ENCODE results near the gene TGM3. TPM values are rescaled to one million over a fixed set of nuclear protein-coding genes. Genes with fewer than 3 reads are reported as not detected.

TGM3 gene
- polyA plus RNA-seq, 3 donors, result not detected

GRCh38 chr20:2333821-2334220, 38.0 kb downstream of the TGM3 start:
- H3K9me3 Mint-ChIP-seq, result no peaks in the 10 kb centered on the region
- H3K4me1 ChIP-seq (ENCODE audit: control insufficient read depth in 1 of 2, insufficient read depth in 2 of 2, low read length in 2 of 2), result peaks cover 10 to 11% of the 10 kb centered on the region in 2 donors
- H4K20me1 ChIP-seq (ENCODE audit: insufficient read depth, low read length), result no peaks in the 10 kb centered on the region
- H3K27ac ChIP-seq (ENCODE audit: low read depth in 1 of 2, low read length in 2 of 2), result no peak overlapping the region
- peak overlapping the region in 1 of 7 donors; percentile 1 for H3K27ac Mint-ChIP-seq
- no peak for DNase-seq
- no peaks in the 10 kb centered on the region for H3K79me2 ChIP-seq (ENCODE audit: insufficient read depth, low read length)
- no peaks in the 10 kb centered on the region for H3K27me3 ChIP-seq (ENCODE audit: control insufficient read depth in 2 of 2, insufficient read depth in 2 of 2, low read length in 2 of 2)
- no peaks in the 10 kb centered on the region for H3K9me3 ChIP-seq (replicated peaks in 1 of 2; ENCODE audit: control insufficient read depth in 1 of 2, insufficient read depth in 1 of 2, low read length in 2 of 2)
- H3K9ac ChIP-seq (ENCODE audit: insufficient read depth, low read length, poor library complexity, severe bottlenecking), result no peak overlapping the region
- peaks cover 20% of the 10 kb centered on the region for H3K4me1 Mint-ChIP-seq
- H3K4me2 ChIP-seq (replicated peaks; ENCODE audit: extremely low read depth, low read length, poor library complexity, severe bottlenecking), result no peak overlapping the region
- peak overlapping the region in 1 of 2 donors; percentile 0 for H3K4me3 Mint-ChIP-seq
- H3K36me3 ChIP-seq (replicated peaks in 1 of 2; ENCODE audit: control insufficient read depth in 1 of 2, insufficient read depth in 2 of 2, low read length in 2 of 2), result no peaks in the 10 kb centered on the region
- WGBS (ENCODE audit: insufficient coverage), result 92% methylated on average over 4 of the region's 6 CpGs
- intact Hi-C loops (cut with micrococcal nuclease), result no loop called here
- H3K27me3 Mint-ChIP-seq (ENCODE audit: low read depth in 3 of 3), result peaks cover 16 to 37% (median 24%) of the 10 kb centered on the region in 3 donors
- H3K4me3 ChIP-seq (replicated peaks in 1 of 3; ENCODE audit: low read depth in 2 of 3, low read length in 3 of 3), result no peak overlapping the region
- no peaks in the 10 kb centered on the region for H3K36me3 Mint-ChIP-seq
- TF ChIP-seq, protein P1, sequence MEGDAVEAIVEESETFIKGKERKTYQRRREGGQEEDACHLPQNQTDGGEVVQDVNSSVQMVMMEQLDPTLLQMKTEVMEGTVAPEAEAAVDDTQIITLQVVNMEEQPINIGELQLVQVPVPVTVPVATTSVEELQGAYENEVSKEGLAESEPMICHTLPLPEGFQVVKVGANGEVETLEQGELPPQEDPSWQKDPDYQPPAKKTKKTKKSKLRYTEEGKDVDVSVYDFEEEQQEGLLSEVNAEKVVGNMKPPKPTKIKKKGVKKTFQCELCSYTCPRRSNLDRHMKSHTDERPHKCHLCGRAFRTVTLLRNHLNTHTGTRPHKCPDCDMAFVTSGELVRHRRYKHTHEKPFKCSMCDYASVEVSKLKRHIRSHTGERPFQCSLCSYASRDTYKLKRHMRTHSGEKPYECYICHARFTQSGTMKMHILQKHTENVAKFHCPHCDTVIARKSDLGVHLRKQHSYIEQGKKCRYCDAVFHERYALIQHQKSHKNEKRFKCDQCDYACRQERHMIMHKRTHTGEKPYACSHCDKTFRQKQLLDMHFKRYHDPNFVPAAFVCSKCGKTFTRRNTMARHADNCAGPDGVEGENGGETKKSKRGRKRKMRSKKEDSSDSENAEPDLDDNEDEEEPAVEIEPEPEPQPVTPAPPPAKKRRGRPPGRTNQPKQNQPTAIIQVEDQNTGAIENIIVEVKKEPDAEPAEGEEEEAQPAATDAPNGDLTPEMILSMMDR (IDR thresholded peaks at IDR 0.05), result no peak
- no peak overlapping the region for H2AFZ ChIP-seq (ENCODE audit: insufficient read depth, low read depth, low read length, poor library complexity, severe bottlenecking)

- no peaks in the 10 kb centered on the region for H3K79me2 ChIP-seq (ENCODE audit: insufficient read depth, low read length)
- TF ChIP-seq, protein P1 (IDR thresholded peaks at IDR 0.05), result no peak
- H3K36me3 Mint-ChIP-seq, result no peaks in the 10 kb centered on the region
Measured at GRCh38 chr20:2335096-2335870, 39.5 kb downstream of the TGM3 start.

More at GRCh38 chr20:2335096-2335870, 39.5 kb downstream of the TGM3 start:
- no peaks in the 10 kb centered on the region for H3K27me3 ChIP-seq (ENCODE audit: control insufficient read depth in 2 of 2, insufficient read depth in 2 of 2, low read length in 2 of 2)
- H3K4me2 ChIP-seq (replicated peaks; ENCODE audit: extremely low read depth, low read length, poor library complexity, severe bottlenecking), result no peak overlapping the region
- Mint-ChIP-seq H3K27me3 (ENCODE audit: low read depth in 3 of 3) (peaks cover 16 to 34% (median 25%) of the 10 kb centered on the region in 3 donors), H3K27ac (no peak overlapping the region), H3K9me3 (peaks cover 0 to 2% (median 0%) of the 10 kb centered on the region in 7 donors), H3K4me3 (no peak overlapping the region), H3K4me1 (peaks cover 15% of the 10 kb centered on the region)
- no peak overlapping the region for H3K27ac ChIP-seq (ENCODE audit: low read depth in 1 of 2, low read length in 2 of 2)
- H3K4me3 ChIP-seq (replicated peaks in 1 of 3; ENCODE audit: low read depth in 2 of 3, low read length in 3 of 3), result no peak overlapping the region
- H3K9ac ChIP-seq (ENCODE audit: insufficient read depth, low read length, poor library complexity, severe bottlenecking), result no peak overlapping the region
- H3K36me3 ChIP-seq (replicated peaks in 1 of 2; ENCODE audit: control insufficient read depth in 1 of 2, insufficient read depth in 2 of 2, low read length in 2 of 2), result no peaks in the 10 kb centered on the region
- no peak for DNase-seq
- H3K9me3 ChIP-seq (replicated peaks in 1 of 2; ENCODE audit: control insufficient read depth in 1 of 2, insufficient read depth in 1 of 2, low read length in 2 of 2), result no peaks in the 10 kb centered on the region
- WGBS (ENCODE audit: insufficient coverage), result 100% methylated on average over 4 of the region's 9 CpGs
- H3K4me1 ChIP-seq (ENCODE audit: control insufficient read depth in 1 of 2, insufficient read depth in 2 of 2, low read length in 2 of 2), result peaks cover 8 to 12% of the 10 kb centered on the region in 2 donors
- no peaks in the 10 kb centered on the region for H4K20me1 ChIP-seq (ENCODE audit: insufficient read depth, low read length)
- intact Hi-C loops (cut with micrococcal nuclease), result no loop called here
- no peak overlapping the region for H2AFZ ChIP-seq (ENCODE audit: insufficient read depth, low read depth, low read length, poor library complexity, severe bottlenecking)

All from CD14-positive monocyte (primary cell).